ENCODE results near the gene RHBDF2.

DNA sequence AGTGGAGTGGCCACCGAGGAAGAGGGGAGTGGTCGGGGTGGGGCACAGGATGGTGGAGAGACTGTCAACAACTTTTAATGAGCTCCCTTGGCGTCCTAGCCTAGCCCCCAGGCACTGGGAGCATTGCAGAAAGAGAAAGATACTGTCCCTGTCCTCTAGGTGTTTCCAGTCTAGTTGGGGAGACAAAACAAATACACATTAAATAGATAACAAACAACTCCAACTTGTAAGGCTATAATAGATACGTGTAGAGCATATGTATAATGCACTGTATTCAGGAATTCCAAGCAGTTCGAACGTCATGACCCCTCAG, 47.8 kb downstream of the RHBDF2 start:
- TF ChIP-seq, protein P1, sequence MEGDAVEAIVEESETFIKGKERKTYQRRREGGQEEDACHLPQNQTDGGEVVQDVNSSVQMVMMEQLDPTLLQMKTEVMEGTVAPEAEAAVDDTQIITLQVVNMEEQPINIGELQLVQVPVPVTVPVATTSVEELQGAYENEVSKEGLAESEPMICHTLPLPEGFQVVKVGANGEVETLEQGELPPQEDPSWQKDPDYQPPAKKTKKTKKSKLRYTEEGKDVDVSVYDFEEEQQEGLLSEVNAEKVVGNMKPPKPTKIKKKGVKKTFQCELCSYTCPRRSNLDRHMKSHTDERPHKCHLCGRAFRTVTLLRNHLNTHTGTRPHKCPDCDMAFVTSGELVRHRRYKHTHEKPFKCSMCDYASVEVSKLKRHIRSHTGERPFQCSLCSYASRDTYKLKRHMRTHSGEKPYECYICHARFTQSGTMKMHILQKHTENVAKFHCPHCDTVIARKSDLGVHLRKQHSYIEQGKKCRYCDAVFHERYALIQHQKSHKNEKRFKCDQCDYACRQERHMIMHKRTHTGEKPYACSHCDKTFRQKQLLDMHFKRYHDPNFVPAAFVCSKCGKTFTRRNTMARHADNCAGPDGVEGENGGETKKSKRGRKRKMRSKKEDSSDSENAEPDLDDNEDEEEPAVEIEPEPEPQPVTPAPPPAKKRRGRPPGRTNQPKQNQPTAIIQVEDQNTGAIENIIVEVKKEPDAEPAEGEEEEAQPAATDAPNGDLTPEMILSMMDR (conservative IDR thresholded peaks at IDR 0.05; ENCODE audit: low read length) = no peak
- TF ChIP-seq EZH2phosphoT487 (IDR thresholded peaks at IDR 0.05; ENCODE audit: borderline replicate concordance, low read depth, low read length) = no peak
